HepG2 (cell line): ENCODE results near the gene TSPAN9.

Experiments
- EP300 ChIP-seq, 3 experiments: sonication (generic) in 1 of 3; formaldehyde crosslinking in 1 of 3; IDR thresholded peaks; 2 replicates each; pipeline versions ENCODE4 v1.5.1 to v1.6.1; 2011 to 2020; ENCODE audit warnings: low read depth in 2 of 3, low read length in 2 of 3, borderline replicate concordance in 1 of 3, improper control_type of control experiment in 1 of 3, mild to moderate bottlenecking in 1 of 3, missing genetic modification reagents in 1 of 3, moderate library complexity in 1 of 3
- PITX1 ChIP-seq: sonication (generic); formaldehyde crosslinking; IDR thresholded peaks from 2 replicates; pipeline ENCODE4 v1.5.1; 2020; ENCODE audit warnings: mild to moderate bottlenecking, missing genetic modification reagents
- SP4 ChIP-seq: sonication (generic); formaldehyde crosslinking; IDR thresholded peaks from 2 replicates; pipeline ENCODE4 v1.8.1; 2023; ENCODE audit warnings: mild to moderate bottlenecking, missing genetic modification reagents
- ZBTB4 ChIP-seq: sonication (generic); formaldehyde crosslinking; IDR thresholded peaks from 2 replicates; pipeline ENCODE4 v1.4.0; 2020; ENCODE audit warnings: missing genetic modification reagents, mild to moderate bottlenecking, borderline replicate concordance
- ZNF253 ChIP-seq: sonication (generic); formaldehyde crosslinking; IDR thresholded peaks from 2 replicates; pipeline ENCODE4 v1.8.0; 2022; ENCODE audit warnings: mild to moderate bottlenecking, missing genetic modification reagents, borderline replicate concordance
- ZSCAN5A ChIP-seq: sonication (generic); formaldehyde crosslinking; IDR thresholded peaks from 2 replicates; pipeline ENCODE4 v1.8.0; 2022; ENCODE audit warnings: mild to moderate bottlenecking, missing genetic modification reagents, borderline replicate concordance
- TF ChIP-seq, protein P1 (sequence below): sonication (generic); formaldehyde crosslinking; IDR thresholded peaks from 2 replicates; pipeline ENCODE4 v1.8.1; 2022; ENCODE audit warnings: low read depth, mild to moderate bottlenecking, missing genetic modification reagents
- TF ChIP-seq, protein P2 (sequence below): sonication (generic); formaldehyde crosslinking; IDR thresholded peaks from 2 replicates; pipeline ENCODE4 v1.8.1; 2022; ENCODE audit warnings: mild to moderate bottlenecking, missing genetic modification reagents

DNA sequence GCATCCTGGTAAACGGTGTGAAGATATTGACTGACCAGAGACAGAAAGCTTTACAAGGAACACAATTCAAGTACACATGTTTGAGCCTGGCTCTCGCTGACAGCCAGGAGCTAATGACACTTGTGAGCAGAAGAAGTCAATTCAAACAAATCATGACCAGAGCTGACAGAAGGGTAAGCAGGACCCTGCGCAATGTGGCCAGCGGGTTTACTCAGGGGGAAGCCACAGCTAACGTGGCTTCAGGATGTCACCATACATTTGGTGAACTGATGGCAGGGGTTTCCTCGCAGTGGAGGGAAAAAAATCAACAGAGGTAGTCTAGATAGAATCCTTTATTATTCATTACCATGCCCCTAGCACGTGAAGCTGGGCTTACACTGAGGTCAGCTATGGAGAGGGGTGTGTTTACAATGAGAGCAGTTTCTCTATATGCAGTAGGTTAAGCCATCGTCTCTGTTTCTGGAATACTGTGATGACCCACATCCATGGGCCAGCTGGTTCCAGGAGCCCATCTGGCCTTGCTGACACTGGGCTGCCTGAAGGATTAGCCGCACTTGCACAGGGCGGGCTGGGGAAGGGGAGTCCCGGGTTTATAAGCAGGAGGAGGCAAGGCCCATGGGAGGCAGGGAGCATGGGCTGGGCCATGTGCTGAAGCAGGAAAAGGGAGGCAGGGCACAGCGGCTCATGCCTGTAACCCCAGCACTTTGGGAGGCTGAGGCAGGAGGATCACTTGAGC, 215.7 kb downstream of the TSPAN9 start:
- TF ChIP-seq ZSCAN5A (CRISPR knock-in tag) = no peak
- TF ChIP-seq ZBTB4 (CRISPR knock-in tag) = no peak
- TF ChIP-seq ZNF253 (CRISPR knock-in tag) = no peak
- TF ChIP-seq PITX1 = no peak
- TF ChIP-seq, protein P1, sequence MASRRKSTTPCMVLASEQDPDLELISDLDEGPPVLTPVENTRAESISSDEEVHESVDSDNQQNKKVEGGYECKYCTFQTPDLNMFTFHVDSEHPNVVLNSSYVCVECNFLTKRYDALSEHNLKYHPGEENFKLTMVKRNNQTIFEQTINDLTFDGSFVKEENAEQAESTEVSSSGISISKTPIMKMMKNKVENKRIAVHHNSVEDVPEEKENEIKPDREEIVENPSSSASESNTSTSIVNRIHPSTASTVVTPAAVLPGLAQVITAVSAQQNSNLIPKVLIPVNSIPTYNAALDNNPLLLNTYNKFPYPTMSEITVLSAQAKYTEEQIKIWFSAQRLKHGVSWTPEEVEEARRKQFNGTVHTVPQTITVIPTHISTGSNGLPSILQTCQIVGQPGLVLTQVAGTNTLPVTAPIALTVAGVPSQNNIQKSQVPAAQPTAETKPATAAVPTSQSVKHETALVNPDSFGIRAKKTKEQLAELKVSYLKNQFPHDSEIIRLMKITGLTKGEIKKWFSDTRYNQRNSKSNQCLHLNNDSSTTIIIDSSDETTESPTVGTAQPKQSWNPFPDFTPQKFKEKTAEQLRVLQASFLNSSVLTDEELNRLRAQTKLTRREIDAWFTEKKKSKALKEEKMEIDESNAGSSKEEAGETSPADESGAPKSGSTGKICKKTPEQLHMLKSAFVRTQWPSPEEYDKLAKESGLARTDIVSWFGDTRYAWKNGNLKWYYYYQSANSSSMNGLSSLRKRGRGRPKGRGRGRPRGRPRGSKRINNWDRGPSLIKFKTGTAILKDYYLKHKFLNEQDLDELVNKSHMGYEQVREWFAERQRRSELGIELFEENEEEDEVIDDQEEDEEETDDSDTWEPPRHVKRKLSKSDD (CRISPR knock-in tag) = no peak
- TF ChIP-seq, protein P2, sequence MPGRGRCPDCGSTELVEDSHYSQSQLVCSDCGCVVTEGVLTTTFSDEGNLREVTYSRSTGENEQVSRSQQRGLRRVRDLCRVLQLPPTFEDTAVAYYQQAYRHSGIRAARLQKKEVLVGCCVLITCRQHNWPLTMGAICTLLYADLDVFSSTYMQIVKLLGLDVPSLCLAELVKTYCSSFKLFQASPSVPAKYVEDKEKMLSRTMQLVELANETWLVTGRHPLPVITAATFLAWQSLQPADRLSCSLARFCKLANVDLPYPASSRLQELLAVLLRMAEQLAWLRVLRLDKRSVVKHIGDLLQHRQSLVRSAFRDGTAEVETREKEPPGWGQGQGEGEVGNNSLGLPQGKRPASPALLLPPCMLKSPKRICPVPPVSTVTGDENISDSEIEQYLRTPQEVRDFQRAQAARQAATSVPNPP (CRISPR knock-in tag) = no peak
- TF ChIP-seq SP4 = no peak
- no peak for TF ChIP-seq EP300 (IDR thresholded peaks at IDR 0.05; ENCODE audit: low read depth in 2 of 2, low read length in 2 of 2)
- no peak for TF ChIP-seq EP300 (CRISPR knock-in tag; IDR thresholded peaks at IDR 0.05; ENCODE audit: borderline replicate concordance)
